GM21447 (cell line): ENCODE data around the gene PPIP5K2.

ENCODE experiments used
- ATAC-seq: cut with Tn5 transposase; IDR thresholded peaks from one replicate; pipeline ENCODE4 v1.9.1; 2021; ENCODE audit not compliant: unreplicated experiment

The PPIP5K2 gene

DNA sequence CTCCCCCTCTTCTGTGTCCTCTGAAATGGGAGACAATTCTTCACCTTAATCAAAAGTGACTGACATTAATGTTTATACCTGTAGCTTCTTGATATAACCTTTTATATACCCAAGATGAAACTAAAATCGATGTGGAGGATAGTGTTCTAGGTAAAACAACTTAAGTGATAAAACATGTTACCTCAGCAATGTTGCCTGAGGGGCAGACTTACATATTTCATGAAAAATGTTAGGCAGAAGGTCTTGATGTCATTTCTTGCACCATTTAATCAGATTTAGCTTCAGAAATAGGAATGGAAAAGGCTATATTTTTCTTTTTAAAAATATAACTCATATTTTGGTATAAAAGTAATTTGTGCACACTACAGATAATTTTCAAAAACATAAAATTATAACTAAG lies 115.8 kb downstream of the PPIP5K2 start:
- no peak for ATAC-seq

DNA sequence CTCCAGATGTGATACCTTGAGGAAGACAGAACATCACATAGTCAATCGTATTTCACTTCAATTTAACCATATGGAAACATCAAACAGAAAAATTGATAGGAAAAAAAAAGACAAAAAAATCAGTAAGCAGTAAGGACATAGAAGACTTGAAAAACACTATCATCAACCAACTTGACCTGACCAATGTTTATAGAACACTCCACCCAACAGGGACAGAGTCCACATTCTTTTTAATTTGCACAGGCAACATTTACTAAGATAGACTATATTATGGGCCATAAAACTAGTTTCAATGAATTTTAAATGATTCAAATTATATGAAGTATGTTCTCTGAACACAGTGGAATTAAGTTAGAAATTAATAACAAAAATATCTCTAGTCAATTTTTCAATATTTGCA lies 117.7 kb downstream of the PPIP5K2 start:
- ATAC-seq, result no peak

DNA sequence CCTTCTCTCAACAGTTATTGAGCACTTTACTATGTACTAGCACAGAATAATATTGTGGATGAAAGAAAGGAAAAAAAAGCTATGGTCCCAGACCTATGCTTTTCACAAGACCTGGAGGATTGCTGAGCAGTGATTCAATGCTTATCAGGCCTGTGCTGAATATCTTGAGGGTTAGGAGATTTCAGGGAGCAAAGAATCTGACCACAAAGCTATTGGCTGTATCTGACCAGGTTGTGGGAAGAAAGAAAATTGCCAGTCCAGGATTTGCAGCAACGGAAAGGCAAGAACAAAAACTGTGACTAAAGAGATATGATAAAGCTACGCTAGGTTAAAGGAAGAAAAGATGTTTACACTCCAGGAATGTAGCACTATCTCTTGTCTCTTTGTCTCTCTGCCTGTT lies 123.6 kb downstream of the PPIP5K2 start:
- ATAC-seq, result no peak

DNA sequence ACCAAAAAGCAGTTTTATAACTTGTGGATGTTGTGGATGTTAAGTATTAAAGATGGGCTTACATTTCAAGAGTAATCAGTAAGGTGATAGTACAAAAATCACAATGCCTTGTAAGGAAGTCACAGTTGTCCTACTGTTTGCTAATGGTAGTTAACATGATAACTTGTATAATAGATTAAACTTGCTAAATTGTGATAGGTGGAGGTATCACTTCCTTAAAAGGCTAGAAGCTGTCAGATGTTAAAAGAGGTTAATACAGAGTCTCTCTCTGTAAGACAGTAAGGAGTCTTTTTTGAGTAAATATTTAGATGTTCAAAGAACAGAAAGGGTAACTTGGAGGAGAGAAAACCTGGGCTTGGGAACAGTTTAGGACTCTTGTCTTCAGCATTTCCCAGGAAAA lies 124.3 kb downstream of the PPIP5K2 start:
- no peak for ATAC-seq

DNA sequence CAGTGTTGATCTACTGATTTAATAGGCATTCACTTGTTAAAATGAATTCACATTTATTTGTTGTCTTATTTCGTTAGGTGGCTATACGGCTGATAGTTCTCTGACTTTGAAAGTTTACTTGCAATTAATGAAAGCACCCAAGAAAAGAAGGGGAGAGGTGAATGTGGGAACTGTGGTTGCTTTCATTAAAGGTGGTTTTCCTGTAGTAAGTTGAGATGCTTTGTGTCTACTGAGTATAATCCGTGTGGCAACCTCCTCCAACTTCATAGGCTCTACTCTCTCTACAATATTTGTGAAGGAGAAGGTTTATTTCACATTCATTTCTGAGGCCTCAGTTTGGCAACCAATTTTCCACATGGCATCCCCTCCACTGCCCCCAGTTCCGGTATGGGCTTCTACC lies 125.7 kb downstream of the PPIP5K2 start:
- ATAC-seq, result no peak

DNA sequence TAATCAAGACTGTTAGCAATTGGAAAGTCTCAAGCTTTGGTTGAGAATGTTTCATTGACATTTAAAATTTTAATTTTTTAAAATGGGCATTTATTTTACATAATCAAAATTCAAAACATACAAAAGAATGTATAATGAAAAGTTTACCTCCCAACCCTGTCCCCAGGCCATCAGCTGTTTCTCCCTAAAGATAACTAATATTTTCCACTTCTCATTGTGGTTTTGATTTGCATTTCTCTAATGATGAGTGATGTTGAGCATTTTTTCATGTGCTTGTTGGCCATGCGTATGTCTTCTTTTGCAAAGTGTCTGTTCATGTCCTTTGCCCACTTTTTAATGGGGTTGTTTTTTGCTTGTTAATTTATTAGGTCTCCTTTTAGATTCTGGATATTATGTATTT lies 127.0 kb downstream of the PPIP5K2 start:
- no peak for ATAC-seq

DNA sequence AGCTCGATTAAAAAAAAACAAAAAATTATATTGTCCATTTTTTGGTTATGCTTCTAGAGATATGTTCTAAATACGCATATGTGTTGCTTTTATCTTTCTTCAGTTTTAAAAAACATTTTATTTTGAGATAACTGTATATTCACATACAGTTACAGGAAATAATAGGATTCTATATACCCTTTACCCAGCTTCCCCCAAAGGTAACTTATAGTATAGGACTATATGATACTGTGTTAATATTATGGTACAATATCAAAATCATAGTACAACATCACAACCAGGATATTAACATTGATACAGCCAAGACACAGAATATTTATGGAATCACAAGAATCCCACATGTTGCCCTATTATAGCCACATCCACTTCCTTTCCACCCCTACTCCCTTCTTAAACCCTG lies 129.0 kb downstream of the PPIP5K2 start:
- ATAC-seq, result no peak

DNA sequence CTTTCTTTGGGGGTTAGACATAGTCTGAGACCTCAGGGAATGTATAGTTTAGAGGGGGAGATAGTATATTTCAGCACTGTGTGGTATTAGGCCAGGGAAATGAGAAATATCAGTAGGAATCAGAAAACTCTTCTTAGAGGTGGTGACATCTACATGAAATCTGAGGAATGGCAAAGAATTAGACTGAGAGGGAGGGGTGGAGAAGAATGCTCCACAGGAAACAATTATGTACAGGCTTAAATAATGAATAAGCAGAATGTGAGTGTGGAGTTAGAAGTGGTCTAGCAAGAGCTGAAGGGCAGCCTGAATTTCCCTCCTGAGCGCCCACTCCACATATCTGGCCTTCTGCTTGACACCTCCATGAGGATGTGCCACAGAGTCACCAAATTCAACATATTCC lies 134.8 kb downstream of the PPIP5K2 start:
- ATAC-seq, result no peak

DNA sequence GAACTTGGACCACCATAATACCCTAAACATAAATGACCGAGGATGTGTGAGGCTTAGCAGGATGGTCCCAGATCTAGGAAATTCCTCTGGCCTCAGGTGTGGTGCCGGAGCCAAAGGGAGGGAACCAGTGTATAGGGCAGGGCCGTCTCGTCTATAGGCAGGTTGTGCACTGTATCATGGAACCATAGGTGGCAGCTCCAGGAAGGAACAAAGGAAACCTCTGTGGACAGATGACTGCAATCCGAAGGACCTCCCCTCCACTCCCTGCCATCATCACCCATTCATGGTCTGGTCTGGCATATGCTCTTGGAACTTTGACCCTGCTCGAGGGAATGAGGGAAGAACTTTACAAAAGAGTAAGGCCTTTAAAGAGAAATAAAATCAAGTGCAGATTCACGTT lies 135.6 kb downstream of the PPIP5K2 start:
- no peak for ATAC-seq

DNA sequence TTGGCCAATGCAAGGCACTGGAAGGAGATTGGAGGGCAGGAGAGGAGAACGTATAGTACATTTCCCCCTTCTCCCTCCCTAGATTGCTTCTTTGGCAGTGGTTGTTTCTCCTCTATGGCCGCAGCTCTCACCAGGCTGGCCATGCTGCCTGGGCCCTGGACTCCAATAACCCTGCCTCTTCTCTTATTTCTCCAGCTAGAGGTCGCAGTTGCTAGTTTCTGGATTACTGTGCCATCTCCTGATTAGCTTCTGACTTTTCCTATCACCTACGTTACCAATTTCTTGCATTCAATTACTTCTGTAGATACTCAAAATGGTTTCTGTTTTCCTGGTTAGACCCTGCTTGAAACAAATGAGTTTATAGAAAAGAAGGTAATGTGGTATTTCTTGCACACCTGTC lies 136.1 kb downstream of the PPIP5K2 start:
- ATAC-seq, result no peak

DNA sequence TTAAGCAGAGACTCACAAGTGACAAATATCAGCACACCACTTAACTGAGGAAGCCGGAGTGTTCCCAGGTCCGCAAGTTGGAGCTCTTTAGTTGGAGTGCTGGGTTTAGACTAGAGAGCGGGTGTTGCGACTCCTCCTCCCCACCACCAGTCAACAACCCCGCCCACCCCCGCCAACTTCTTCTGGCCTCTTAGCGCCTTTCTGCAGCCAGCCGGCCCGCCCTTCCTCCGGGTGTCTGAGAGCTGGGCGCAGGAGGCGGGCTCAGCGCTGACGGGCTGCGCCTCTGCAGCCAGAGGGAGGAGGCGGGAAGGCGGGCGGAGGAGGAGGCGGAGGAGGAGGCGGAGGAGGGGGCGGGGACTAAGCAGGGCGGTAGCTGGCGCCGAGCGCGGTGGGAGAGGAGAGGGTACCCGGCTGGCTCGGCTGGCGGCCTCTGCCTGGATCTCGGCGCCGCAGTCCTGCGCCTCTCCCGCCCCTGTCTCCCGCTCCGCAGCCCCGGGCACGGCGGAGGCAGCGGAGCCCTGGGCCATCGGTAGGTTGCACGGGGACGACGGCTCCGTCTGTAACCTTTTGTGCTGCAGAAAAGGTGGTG lies 138.4 kb downstream of the PPIP5K2 start, which contains the start of gene MACIR:
Gene MACIR, plus strand, starts transcription at position 396 of the 589 bp plus-strand sequence. CDS start 17,157 bp downstream, outside the sequence.
- ATAC-seq, result peak; percentile 72

DNA sequence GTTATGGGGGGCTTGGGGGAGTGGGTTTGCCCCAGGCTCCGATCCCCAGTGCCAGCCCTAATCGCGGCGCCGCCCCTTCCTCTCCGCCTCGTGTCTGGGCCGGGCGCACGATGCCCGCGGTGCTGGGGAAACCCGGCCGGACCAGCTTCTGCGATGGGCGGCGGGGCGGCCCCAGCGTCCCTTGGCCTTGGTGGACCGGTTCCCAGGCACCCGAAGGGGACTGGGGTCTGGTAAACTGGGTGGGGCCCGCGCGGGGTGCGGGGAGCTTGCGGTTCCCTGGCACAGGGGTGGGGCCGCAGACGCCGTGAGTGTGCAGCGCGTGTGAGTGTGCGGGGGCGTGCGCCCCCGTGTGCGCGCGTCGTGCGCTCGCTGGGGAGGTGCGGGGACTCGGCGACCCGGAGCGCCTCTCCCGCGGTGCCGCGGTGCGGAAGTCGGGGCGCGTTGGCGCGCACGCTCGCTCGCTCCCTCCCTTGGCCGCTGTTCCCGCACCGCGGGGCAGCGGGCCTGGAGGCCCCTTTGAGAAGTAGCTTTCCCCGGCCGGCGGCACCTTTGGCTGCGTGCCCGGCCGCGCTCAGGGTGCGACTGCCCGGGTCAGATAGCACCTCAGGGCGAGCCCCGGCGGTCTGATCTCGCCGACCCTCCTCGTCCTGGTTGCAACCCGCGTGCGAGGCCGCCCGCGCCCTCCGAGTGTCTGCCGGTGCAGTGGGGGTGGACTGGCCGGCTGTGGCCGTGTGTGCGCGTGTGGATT lies 139.0 kb downstream of the PPIP5K2 start:
- peak; percentile 36 for ATAC-seq

DNA sequence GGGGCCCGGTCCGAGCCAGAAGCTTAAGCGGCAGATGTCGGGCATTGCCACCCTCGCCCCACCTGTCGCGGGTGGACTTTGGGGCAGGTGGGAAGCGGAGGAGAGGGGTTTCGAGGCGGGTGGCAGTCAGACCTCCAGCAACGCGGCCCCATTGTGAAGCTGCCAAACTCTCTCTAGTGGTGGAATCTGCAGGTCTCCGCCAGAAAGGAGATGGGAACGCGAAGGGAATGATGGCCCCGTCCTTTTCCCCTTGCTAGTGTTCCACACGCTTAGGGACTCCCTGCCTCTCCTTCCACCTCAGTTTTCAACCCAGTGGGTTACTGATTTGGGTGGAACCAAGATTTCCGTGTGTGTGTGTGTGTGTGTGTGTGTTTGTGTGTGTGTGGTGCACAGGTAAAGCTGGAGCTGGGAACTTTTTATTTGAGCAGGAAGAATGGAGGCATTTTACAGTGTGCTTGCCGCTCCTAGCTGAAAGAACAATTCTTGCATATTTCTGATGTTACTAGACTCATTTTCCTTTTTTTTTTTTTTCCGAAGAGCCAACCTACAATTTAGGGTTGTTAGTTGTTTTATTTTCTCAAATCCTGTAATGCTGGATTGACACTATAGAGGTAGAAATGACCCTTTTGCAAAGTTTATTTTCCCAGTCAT lies 139.7 kb downstream of the PPIP5K2 start:
- ATAC-seq, result no peak

DNA sequence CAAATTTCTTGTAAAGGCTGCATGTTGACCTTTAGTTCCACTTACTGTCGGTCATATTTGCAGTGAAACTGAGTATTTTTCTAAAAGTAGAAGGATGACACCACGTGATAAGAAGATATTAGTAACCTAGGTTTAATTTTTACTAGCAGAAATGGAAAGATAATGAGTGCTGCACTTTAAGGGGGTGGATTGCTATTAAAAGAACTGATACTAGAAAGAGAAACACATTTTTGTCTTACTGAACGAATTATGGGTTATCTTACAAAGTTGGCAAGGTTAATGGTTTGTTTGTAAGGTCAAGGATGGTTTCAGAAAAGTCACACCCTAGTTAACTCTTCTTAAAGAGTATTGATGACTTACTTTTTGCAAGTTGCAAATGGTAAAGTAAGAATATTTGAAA lies 140.8 kb downstream of the PPIP5K2 start:
- ATAC-seq, result peak; percentile 34
